ENCODE measurements around the gene CLN5. TPM values are rescaled to one million over a fixed set of nuclear protein-coding genes. Genes with fewer than 3 reads are reported as not detected.

Gene CLN5
- total RNA-seq, 1 donor from 2014 or later = 10.9 TPM

- no peaks in the 10 kb centered on the region for H3K4me1 Mint-ChIP-seq (ENCODE audit: unreplicated experiment)
- H3K4me3 Mint-ChIP-seq (ENCODE audit: unreplicated experiment) = no peak overlapping the region
- no peak for DNase-seq (ENCODE audit: low spot score)
- TF ChIP-seq CTCF (IDR thresholded peaks at IDR 0.05; ENCODE audit: unreplicated experiment) = no peak
- no peak overlapping the region for H3K27ac Mint-ChIP-seq (ENCODE audit: unreplicated experiment)
- no peaks in the 10 kb centered on the region for H3K36me3 Mint-ChIP-seq (ENCODE audit: low read depth, unreplicated experiment)
- H3K9me3 Mint-ChIP-seq (ENCODE audit: unreplicated experiment) = no peaks in the 10 kb centered on the region
- no peaks in the 10 kb centered on the region for H3K27me3 Mint-ChIP-seq (ENCODE audit: unreplicated experiment)
These were observed 41.8 kb upstream of the CLN5 start for GRCh38 chr13:76950101-76950500.

GRCh38 chr13:76953968-76954367, 37.9 kb upstream of the CLN5 start:
- no peak overlapping the region for H3K4me3 Mint-ChIP-seq (ENCODE audit: unreplicated experiment)
- DNase-seq (ENCODE audit: low spot score) = no peak
- TF ChIP-seq CTCF (IDR thresholded peaks at IDR 0.05; ENCODE audit: unreplicated experiment) = no peak
- H3K4me1 Mint-ChIP-seq (ENCODE audit: unreplicated experiment) = no peaks in the 10 kb centered on the region
- H3K36me3 Mint-ChIP-seq (ENCODE audit: low read depth, unreplicated experiment) = no peaks in the 10 kb centered on the region
- peaks cover 5% of the 10 kb centered on the region for H3K9me3 Mint-ChIP-seq (ENCODE audit: unreplicated experiment)
- no peaks in the 10 kb centered on the region for H3K27me3 Mint-ChIP-seq (ENCODE audit: unreplicated experiment)
- H3K27ac Mint-ChIP-seq (ENCODE audit: unreplicated experiment) = no peak overlapping the region

GRCh38 chr13:76954538-76954937, 37.3 kb upstream of the CLN5 start:
- Mint-ChIP-seq H3K27me3 (ENCODE audit: unreplicated experiment) (no peaks in the 10 kb centered on the region), H3K27ac (ENCODE audit: unreplicated experiment) (no peak overlapping the region), H3K36me3 (ENCODE audit: low read depth, unreplicated experiment) (no peaks in the 10 kb centered on the region), H3K4me3 (ENCODE audit: unreplicated experiment) (no peak overlapping the region), H3K9me3 (ENCODE audit: unreplicated experiment) (peaks cover 8% of the 10 kb centered on the region), H3K4me1 (ENCODE audit: unreplicated experiment) (no peaks in the 10 kb centered on the region)
- TF ChIP-seq CTCF (IDR thresholded peaks at IDR 0.05; ENCODE audit: unreplicated experiment) = no peak
- DNase-seq (ENCODE audit: low spot score) = no peak

- Mint-ChIP-seq H3K4me3 (ENCODE audit: unreplicated experiment) (no peak overlapping the region), H3K27ac (ENCODE audit: unreplicated experiment) (no peak overlapping the region), H3K9me3 (ENCODE audit: unreplicated experiment) (peaks cover 10% of the 10 kb centered on the region), H3K4me1 (ENCODE audit: unreplicated experiment) (no peaks in the 10 kb centered on the region), H3K27me3 (ENCODE audit: unreplicated experiment) (no peaks in the 10 kb centered on the region), H3K36me3 (ENCODE audit: low read depth, unreplicated experiment) (peaks cover 2% of the 10 kb centered on the region)
- DNase-seq (ENCODE audit: low spot score) = no peak
- no peak for TF ChIP-seq CTCF (IDR thresholded peaks at IDR 0.05; ENCODE audit: unreplicated experiment)
These were observed 36.7 kb upstream of the CLN5 start for GRCh38 chr13:76955193-76955592.

- H3K4me1 Mint-ChIP-seq (ENCODE audit: unreplicated experiment) = no peaks in the 10 kb centered on the region
- no peak for TF ChIP-seq CTCF (IDR thresholded peaks at IDR 0.05; ENCODE audit: unreplicated experiment)
- no peak overlapping the region for H3K4me3 Mint-ChIP-seq (ENCODE audit: unreplicated experiment)
- H3K9me3 Mint-ChIP-seq (ENCODE audit: unreplicated experiment) = peaks cover 14% of the 10 kb centered on the region
- no peaks in the 10 kb centered on the region for H3K27me3 Mint-ChIP-seq (ENCODE audit: unreplicated experiment)
- H3K36me3 Mint-ChIP-seq (ENCODE audit: low read depth, unreplicated experiment) = peaks cover 6% of the 10 kb centered on the region
- DNase-seq (ENCODE audit: low spot score) = no peak
- H3K27ac Mint-ChIP-seq (ENCODE audit: unreplicated experiment) = no peak overlapping the region
These were observed 36.2 kb upstream of the CLN5 start for GRCh38 chr13:76955661-76956060.
